Ectodermal cell (in vitro differentiated cells): ENCODE data around the gene SNTB2.

Experiments
- H3K27ac ChIP-seq: 2 replicates; pipeline ENCODE4 v1.7.0; 2013; ENCODE audit warnings: mild to moderate bottlenecking, low read depth, low read length; ENCODE audit not compliant: insufficient read depth, poor library complexity, severe bottlenecking
- H3K27me3 ChIP-seq: 2 replicates; pipeline ENCODE4 v1.7.0; 2013; ENCODE audit warnings: mild to moderate bottlenecking, low read length; ENCODE audit not compliant: insufficient read depth, control insufficient read depth, poor library complexity, severe bottlenecking
- H3K36me3 ChIP-seq: one replicate; pipeline ENCODE4 v1.7.0; 2013; ENCODE audit warnings: low read length; ENCODE audit not compliant: control insufficient read depth, insufficient read depth
- H3K4me1 ChIP-seq: one replicate; pipeline ENCODE4 v1.7.0; 2013; ENCODE audit warnings: low read length; ENCODE audit not compliant: control insufficient read depth, insufficient read depth
- H3K4me3 ChIP-seq: 2 replicates; pipeline ENCODE4 v1.7.0; 2013; ENCODE audit warnings: low read depth, low read length, control low read depth; ENCODE audit not compliant: insufficient read depth
- H3K9me3 ChIP-seq: 2 replicates; pipeline ENCODE4 v1.7.0; 2013; ENCODE audit warnings: mild to moderate bottlenecking, low read length, moderate library complexity; ENCODE audit not compliant: control insufficient read depth
- WGBS, 2 experiments: methylation state at CpG; one replicate each; pipeline ENCODE4 v1.1.7; 2013; ENCODE audit warnings: missing lambda C conversion rate in 2 of 2; 5-methylcytosine and 5-hydroxymethylcytosine counted together

SNTB2 gene

GRCh38 chr16:69315486-69316311 is 128.7 kb downstream of the SNTB2 start:
- no peak overlapping the region for H3K27ac ChIP-seq
- H3K4me1 ChIP-seq, result no peaks in the 10 kb centered on the region
- no peaks in the 10 kb centered on the region for H3K9me3 ChIP-seq
- no peak overlapping the region for H3K4me3 ChIP-seq
- H3K36me3 ChIP-seq, result peaks cover 39% of the 10 kb centered on the region
- 94 to 96% methylated on average over 30 of the region's 30 CpGs for WGBS, 2 experiments
- H3K27me3 ChIP-seq, result no peaks in the 10 kb centered on the region

- Histone ChIP-seq H3K9me3 (no peaks in the 10 kb centered on the region), H3K4me1 (no peaks in the 10 kb centered on the region), H3K27me3 (no peaks in the 10 kb centered on the region), H3K4me3 (no peak overlapping the region), H3K36me3 (peaks cover 47% of the 10 kb centered on the region), H3K27ac (no peak overlapping the region)
- WGBS, 2 experiments, result 95 to 97% methylated on average over 17 of the region's 17 CpGs
Measured at GRCh38 chr16:69316595-69317034, 129.7 kb downstream of the SNTB2 start.

- Histone ChIP-seq H3K9me3 (no peaks in the 10 kb centered on the region), H3K4me1 (no peaks in the 10 kb centered on the region), H3K36me3 (peaks cover 60% of the 10 kb centered on the region), H3K27me3 (no peaks in the 10 kb centered on the region), H3K4me3 (no peak overlapping the region), H3K27ac (no peak overlapping the region)
- WGBS, 2 experiments, result 95 to 96% methylated on average over 30 of the region's 30 CpGs
Measured at GRCh38 chr16:69318177-69318910, 131.4 kb downstream of the SNTB2 start.

GRCh38 chr16:69318911-69319289 is 131.9 kb downstream of the SNTB2 start:
- WGBS, 2 experiments, result 95% methylated on average over 10 of the region's 10 CpGs
- Histone ChIP-seq H3K27me3 (no peaks in the 10 kb centered on the region), H3K9me3 (no peaks in the 10 kb centered on the region), H3K27ac (no peak overlapping the region), H3K4me1 (no peaks in the 10 kb centered on the region), H3K36me3 (peaks cover 61% of the 10 kb centered on the region), H3K4me3 (no peak overlapping the region)

GRCh38 chr16:69319381-69319780 is 132.4 kb downstream of the SNTB2 start:
- Histone ChIP-seq H3K27me3 (no peaks in the 10 kb centered on the region), H3K4me3 (no peak overlapping the region), H3K9me3 (no peaks in the 10 kb centered on the region), H3K4me1 (no peaks in the 10 kb centered on the region), H3K36me3 (peaks cover 63% of the 10 kb centered on the region), H3K27ac (no peak overlapping the region)
- 95 to 96% methylated on average over 9 of the region's 9 CpGs for WGBS, 2 experiments

GRCh38 chr16:69319826-69320739 is 133.1 kb downstream of the SNTB2 start:
- 91 to 93% methylated on average over 30 of the region's 30 CpGs for WGBS, 2 experiments

DNA sequence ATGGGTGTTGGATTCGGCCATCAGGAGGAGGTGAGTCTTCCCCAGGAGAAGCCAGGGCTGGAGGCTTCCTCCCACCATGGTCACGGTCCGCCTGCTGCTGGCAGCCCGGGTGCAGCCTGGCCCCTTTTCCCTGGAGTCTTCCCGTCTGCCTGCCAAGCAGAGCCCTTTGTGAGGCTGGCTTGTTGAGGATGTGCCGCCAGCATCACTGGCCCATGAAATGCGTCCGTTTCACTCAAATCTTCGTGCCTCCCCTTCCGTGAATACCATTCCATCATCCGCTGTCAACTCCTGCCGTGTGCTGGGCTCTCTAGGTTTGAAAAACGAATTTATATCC is 133.7 kb downstream of the SNTB2 start:
- Histone ChIP-seq H3K4me3 (no peak overlapping the region), H3K36me3 (peaks cover 72% of the 10 kb centered on the region), H3K4me1 (no peaks in the 10 kb centered on the region), H3K27ac (no peak overlapping the region), H3K9me3 (no peaks in the 10 kb centered on the region), H3K27me3 (no peaks in the 10 kb centered on the region)
- WGBS, 2 experiments, result 92% methylated on average over 13 of the region's 13 CpGs

More at GRCh38 chr16:69319826-69320739, 133.1 kb downstream of the SNTB2 start:
- no peaks in the 10 kb centered on the region for H3K4me1 ChIP-seq
- H3K27me3 ChIP-seq, result no peaks in the 10 kb centered on the region
- H3K27ac ChIP-seq, result no peak overlapping the region
- H3K36me3 ChIP-seq, result peaks cover 70% of the 10 kb centered on the region
- H3K9me3 ChIP-seq, result no peaks in the 10 kb centered on the region
- no peak overlapping the region for H3K4me3 ChIP-seq

DNA sequence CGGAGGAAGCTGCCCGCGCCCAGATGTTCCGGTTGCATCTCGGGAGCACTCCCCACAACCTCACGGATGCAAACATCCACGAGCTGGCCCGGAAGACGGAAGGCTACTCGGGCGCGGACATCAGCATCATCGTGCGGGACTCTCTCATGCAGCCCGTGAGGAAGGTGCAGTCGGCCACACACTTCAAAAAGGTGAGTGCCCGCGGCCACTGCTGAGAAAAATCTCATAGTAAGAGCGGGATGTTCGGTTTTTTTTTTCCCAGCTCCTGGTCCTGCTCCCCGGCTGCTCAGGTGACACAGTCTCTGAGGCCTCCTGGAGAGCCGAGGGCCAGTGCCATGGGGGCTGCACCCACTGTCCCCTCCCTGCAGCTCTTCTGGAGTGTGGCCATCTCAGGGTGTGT is 134.1 kb downstream of the SNTB2 start:
- 96 to 98% methylated on average over 22 of the region's 22 CpGs for WGBS, 2 experiments
- no peak overlapping the region for H3K4me3 ChIP-seq
- no peaks in the 10 kb centered on the region for H3K9me3 ChIP-seq
- no peak overlapping the region for H3K27ac ChIP-seq
- H3K27me3 ChIP-seq, result no peaks in the 10 kb centered on the region
- no peaks in the 10 kb centered on the region for H3K4me1 ChIP-seq
- peaks cover 72% of the 10 kb centered on the region for H3K36me3 ChIP-seq

GRCh38 chr16:69322343-69322742 is 135.4 kb downstream of the SNTB2 start:
- H3K27ac ChIP-seq, result no peak overlapping the region
- no peaks in the 10 kb centered on the region for H3K9me3 ChIP-seq
- H3K36me3 ChIP-seq, result peaks cover 70% of the 10 kb centered on the region
- no peaks in the 10 kb centered on the region for H3K4me1 ChIP-seq
- H3K4me3 ChIP-seq, result no peak overlapping the region
- 95% methylated on average over 7 of the region's 7 CpGs for WGBS, 2 experiments
- no peaks in the 10 kb centered on the region for H3K27me3 ChIP-seq

- Histone ChIP-seq H3K9me3 (no peaks in the 10 kb centered on the region), H3K36me3 (peaks cover 69% of the 10 kb centered on the region), H3K27ac (no peak overlapping the region), H3K4me1 (peaks cover 2% of the 10 kb centered on the region), H3K4me3 (no peak overlapping the region), H3K27me3 (no peaks in the 10 kb centered on the region)
- 93 to 94% methylated on average over 14 of the region's 14 CpGs for WGBS, 2 experiments
Measured at GRCh38 chr16:69323415-69323814, 136.5 kb downstream of the SNTB2 start.
